Mucosa of gallbladder (tissue), 1 donor: ENCODE data around the gene UNK. TPM values are rescaled to one million over a fixed set of nuclear protein-coding genes. Genes with fewer than 3 reads are reported as not detected.
"Not testable (repeated sequence)": the region's sequence is repeated elsewhere in the genome, so short reads cannot be mapped to it uniquely, and the experiment has no call there.

ENCODE experiments used
- DNase-seq: peaks from one replicate; pipeline ENCODE4 v3.0.0-alpha.2; 2020; ENCODE audit warnings: low spot score
- total RNA-seq: library from RNA; stranded (reverse); gene quantifications from one replicate; pipeline ENCODE4 v1.2.1, GENCODE V29; 2021
- donor health status: DM: no; HTN: no; CAD: no.

Gene UNK
- total RNA-seq, 1 donor from 2014 or later = 26.6 TPM

- no peak for DNase-seq
These were observed 11.3 kb upstream of the UNK start for GRCh38 chr17:75773121-75773807.

- no peak for DNase-seq
These were observed 10.7 kb upstream of the UNK start for GRCh38 chr17:75773808-75774470.

GRCh38 chr17:75774471-75774990, 10.1 kb upstream of the UNK start:
- no peak for DNase-seq

GRCh38 chr17:75774991-75775668, 9.5 kb upstream of the UNK start:
- no peak for DNase-seq

GRCh38 chr17:75776386-75777295, 8.0 kb upstream of the UNK start:
- no peak for DNase-seq

GRCh38 chr17:75777296-75777922, 7.2 kb upstream of the UNK start:
- DNase-seq = no peak

GRCh38 chr17:75778066-75778860, 6.3 kb upstream of the UNK start:
- DNase-seq = not testable (repeated sequence)

GRCh38 chr17:75778861-75779249, 5.8 kb upstream of the UNK start:
- no peak for DNase-seq

- DNase-seq = peak; percentile 99
These were observed 5.2 kb upstream of the UNK start for GRCh38 chr17:75779250-75779986.

- no peak for DNase-seq
These were observed 4.4 kb upstream of the UNK start for GRCh38 chr17:75779987-75780889.

GRCh38 chr17:75783069-75783783, 1.4 kb upstream of the UNK start:
- DNase-seq = no peak

- peak; percentile 43 for DNase-seq
These were observed 668 bp upstream of the UNK start for GRCh38 chr17:75783803-75784472.

- DNase-seq = peak; percentile 93
These were observed 647 bp downstream of the UNK start for GRCh38 chr17:75785016-75785890.

- no peak for DNase-seq
These were observed 6.6 kb downstream of the UNK start for GRCh38 chr17:75791254-75791653.

- no peak for DNase-seq
These were observed 8.9 kb downstream of the UNK start for GRCh38 chr17:75793460-75793859.
